ENCODE data around the gene DYNC1I1. TPM values are rescaled to one million over a fixed set of nuclear protein-coding genes. Genes with fewer than 3 reads are reported as not detected.
"Not testable (repeated sequence)": the region's sequence is repeated elsewhere in the genome, so short reads cannot be mapped to it uniquely, and the experiment has no call there.

The DYNC1I1 gene
- total RNA-seq, 1 donor from 2014 or later, result 1.6 TPM

DNA sequence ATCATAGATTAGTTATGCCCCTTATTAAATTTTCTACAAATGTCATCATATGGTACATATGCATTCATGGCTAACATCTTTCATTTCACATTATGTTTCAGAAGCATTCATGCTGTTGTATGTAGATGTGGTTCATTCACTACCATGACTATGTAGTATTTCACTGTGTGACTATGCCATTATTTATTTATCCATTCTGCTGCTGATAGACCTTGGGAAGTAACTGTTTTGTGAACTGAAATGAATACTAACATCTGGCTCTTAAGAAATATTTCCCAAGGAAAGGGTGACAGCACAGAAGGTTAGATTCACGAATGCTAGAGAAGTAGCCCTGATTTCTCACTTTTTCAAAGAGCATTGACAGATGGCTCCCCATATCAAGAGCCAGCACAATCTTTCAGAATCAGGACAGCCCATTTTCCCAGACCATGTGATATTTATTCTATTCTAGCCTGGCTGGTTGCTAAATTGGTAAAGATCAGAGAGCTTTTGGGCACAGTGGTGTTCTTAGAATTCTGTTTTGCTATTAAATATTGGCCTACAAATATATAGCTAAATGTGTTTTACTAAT, 157.4 kb downstream of the DYNC1I1 start:
- no peaks in the 10 kb centered on the region for H3K36me3 Mint-ChIP-seq (ENCODE audit: insufficient read depth)
- H3K9me3 Mint-ChIP-seq (ENCODE audit: low read depth), result no peaks in the 10 kb centered on the region
- H3K27me3 Mint-ChIP-seq, result peaks cover 7% of the 10 kb centered on the region
- DNase-seq (ENCODE audit: low spot score, unreplicated experiment), result no peak
- H3K27ac Mint-ChIP-seq, result no peak overlapping the region
- H3K4me3 Mint-ChIP-seq (ENCODE audit: low read depth), result no peak overlapping the region
- TF ChIP-seq, protein P1, sequence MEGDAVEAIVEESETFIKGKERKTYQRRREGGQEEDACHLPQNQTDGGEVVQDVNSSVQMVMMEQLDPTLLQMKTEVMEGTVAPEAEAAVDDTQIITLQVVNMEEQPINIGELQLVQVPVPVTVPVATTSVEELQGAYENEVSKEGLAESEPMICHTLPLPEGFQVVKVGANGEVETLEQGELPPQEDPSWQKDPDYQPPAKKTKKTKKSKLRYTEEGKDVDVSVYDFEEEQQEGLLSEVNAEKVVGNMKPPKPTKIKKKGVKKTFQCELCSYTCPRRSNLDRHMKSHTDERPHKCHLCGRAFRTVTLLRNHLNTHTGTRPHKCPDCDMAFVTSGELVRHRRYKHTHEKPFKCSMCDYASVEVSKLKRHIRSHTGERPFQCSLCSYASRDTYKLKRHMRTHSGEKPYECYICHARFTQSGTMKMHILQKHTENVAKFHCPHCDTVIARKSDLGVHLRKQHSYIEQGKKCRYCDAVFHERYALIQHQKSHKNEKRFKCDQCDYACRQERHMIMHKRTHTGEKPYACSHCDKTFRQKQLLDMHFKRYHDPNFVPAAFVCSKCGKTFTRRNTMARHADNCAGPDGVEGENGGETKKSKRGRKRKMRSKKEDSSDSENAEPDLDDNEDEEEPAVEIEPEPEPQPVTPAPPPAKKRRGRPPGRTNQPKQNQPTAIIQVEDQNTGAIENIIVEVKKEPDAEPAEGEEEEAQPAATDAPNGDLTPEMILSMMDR (IDR thresholded peaks at IDR 0.05; ENCODE audit: unreplicated experiment), result no peak
- H3K4me1 Mint-ChIP-seq (ENCODE audit: low read depth), result peaks cover 3% of the 10 kb centered on the region

DNA sequence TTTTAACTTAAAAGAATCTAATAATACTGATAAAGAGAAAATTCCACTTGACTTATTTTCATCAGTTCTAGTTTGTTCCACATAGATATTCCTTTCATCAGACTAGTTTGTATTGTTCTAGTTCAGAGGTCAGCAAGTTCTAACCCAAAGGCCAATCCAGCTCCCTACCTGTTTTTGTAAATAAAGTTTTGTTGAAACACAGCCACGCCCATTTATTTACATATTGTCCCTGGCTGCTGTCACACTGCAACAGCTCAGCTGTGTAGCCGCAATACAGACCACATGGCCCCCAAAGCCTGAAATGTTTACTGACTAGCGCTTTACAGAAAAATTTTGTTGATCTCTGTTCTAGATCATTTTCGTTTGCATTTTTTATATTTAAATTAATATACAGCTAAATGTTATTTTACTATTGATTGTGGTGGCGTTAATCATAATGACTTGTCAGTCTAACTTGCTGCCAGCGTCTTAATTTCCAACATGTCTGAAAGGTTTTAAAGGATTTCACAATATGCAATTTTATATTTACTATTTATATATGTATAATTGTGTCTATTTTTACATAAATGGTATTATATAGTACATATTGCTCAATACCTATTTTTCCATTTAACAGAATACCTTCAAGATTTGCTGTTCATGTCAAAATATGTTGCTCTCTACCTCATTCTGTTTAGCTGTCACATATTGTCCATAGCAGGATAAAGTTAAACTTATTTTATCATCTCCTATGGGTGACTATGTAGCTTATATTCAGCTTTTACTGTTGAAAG, 159.3 kb downstream of the DYNC1I1 start:
- Mint-ChIP-seq H3K4me3 (ENCODE audit: low read depth) (no peak overlapping the region), H3K27me3 (peaks cover 7% of the 10 kb centered on the region), H3K36me3 (ENCODE audit: insufficient read depth) (no peaks in the 10 kb centered on the region), H3K9me3 (ENCODE audit: low read depth) (no peaks in the 10 kb centered on the region), H3K4me1 (ENCODE audit: low read depth) (peaks cover 3% of the 10 kb centered on the region), H3K27ac (no peak overlapping the region)
- no peak for DNase-seq (ENCODE audit: low spot score, unreplicated experiment)
- TF ChIP-seq, protein P1 (IDR thresholded peaks at IDR 0.05; ENCODE audit: unreplicated experiment), result no peak

DNA sequence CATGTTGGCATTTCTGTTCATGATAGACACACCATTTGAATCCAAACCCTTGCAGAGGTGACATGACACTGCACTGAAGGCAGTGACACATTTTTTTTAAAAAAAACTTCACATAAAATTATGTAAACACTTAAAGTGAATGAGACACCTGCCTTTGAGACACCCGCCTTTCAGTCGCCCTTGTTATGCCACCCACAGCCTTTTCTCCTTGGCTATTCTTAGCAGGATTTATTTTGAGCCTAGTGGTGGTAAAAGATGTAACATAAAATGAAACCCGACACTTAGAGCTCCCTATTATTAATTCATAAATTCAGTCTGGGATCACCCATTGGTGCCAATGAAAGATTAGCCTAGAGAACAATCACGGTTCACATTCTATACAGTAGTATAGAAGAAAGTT, 161.3 kb downstream of the DYNC1I1 start:
- peaks cover 7% of the 10 kb centered on the region for H3K27me3 Mint-ChIP-seq
- no peaks in the 10 kb centered on the region for H3K9me3 Mint-ChIP-seq (ENCODE audit: low read depth)
- no peak overlapping the region for H3K27ac Mint-ChIP-seq
- H3K4me3 Mint-ChIP-seq (ENCODE audit: low read depth), result no peak overlapping the region
- TF ChIP-seq, protein P1 (IDR thresholded peaks at IDR 0.05; ENCODE audit: unreplicated experiment), result no peak
- H3K4me1 Mint-ChIP-seq (ENCODE audit: low read depth), result peaks cover 3% of the 10 kb centered on the region
- no peak for DNase-seq (ENCODE audit: low spot score, unreplicated experiment)
- H3K36me3 Mint-ChIP-seq (ENCODE audit: insufficient read depth), result no peaks in the 10 kb centered on the region

DNA sequence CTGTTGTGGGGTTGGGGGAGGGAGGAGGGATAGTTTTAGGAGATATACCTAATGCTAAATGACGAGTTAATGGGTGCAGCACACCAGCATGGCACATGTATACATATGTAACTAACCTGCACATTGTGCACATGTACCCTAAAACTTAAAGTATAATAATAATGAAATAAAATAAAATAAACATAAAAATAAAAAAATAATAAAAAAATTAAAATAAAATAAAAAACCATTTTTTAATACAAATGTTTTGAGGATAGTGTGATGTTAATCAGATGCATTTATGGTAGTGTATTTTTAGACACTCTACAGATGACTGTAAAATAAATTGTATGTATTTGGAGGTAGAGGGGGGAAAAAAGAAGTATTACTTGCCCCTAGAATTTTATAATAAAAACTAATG, 172.5 kb downstream of the DYNC1I1 start:
- H3K9me3 Mint-ChIP-seq (ENCODE audit: low read depth); H3K27me3 Mint-ChIP-seq; DNase-seq (ENCODE audit: low spot score, unreplicated experiment); H3K4me3 Mint-ChIP-seq (ENCODE audit: low read depth); H3K36me3 Mint-ChIP-seq (ENCODE audit: insufficient read depth); H3K4me1 Mint-ChIP-seq (ENCODE audit: low read depth); H3K27ac Mint-ChIP-seq: not testable (repeated sequence)

DNA sequence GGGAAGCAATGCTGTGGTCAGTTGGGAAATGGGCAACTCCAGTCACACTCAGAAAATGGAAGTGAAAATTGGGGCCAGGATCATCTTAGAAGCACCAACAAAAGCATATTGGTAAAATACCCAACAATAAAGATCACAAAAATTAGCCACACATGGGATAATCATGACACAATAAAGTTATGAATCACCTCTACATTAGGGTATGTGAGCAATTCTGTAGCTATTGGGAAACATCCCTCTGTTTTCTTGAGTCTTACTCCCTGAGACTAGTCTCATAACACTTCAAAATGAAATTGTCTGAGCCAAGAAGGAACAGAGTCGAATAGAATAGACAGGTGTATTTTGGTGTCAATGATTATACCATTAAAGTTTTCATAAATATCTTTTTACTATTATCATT, 178.3 kb downstream of the DYNC1I1 start:
- TF ChIP-seq, protein P1 (IDR thresholded peaks at IDR 0.05; ENCODE audit: unreplicated experiment), result no peak
- no peak overlapping the region for H3K4me3 Mint-ChIP-seq (ENCODE audit: low read depth)
- H3K4me1 Mint-ChIP-seq (ENCODE audit: low read depth), result peaks cover 16% of the 10 kb centered on the region
- no peaks in the 10 kb centered on the region for H3K36me3 Mint-ChIP-seq (ENCODE audit: insufficient read depth)
- no peak for DNase-seq (ENCODE audit: low spot score, unreplicated experiment)
- H3K27ac Mint-ChIP-seq, result no peak overlapping the region
- no peaks in the 10 kb centered on the region for H3K9me3 Mint-ChIP-seq (ENCODE audit: low read depth)
- H3K27me3 Mint-ChIP-seq, result peaks cover 3% of the 10 kb centered on the region

DNA sequence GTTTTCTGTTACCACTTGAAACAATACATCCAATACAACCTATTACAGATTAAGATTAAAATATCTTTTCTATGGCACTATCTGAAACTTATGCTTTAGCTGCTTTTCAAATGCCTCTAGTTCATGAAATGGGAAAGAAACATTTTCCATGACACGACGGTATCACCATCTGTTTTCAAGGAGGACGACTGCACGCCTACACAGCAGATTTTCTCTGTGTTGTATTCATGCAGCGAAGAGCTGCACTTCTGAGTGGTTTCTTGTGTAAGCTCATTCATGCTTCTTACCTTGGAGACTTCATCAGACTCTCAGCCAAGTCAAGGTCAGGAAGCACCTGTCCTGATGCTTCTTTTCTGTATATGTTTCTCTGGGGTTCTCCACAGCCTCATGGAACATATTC, 179.2 kb downstream of the DYNC1I1 start:
- Mint-ChIP-seq H3K27me3 (peaks cover 3% of the 10 kb centered on the region), H3K9me3 (ENCODE audit: low read depth) (no peaks in the 10 kb centered on the region), H3K4me3 (ENCODE audit: low read depth) (no peak overlapping the region), H3K36me3 (ENCODE audit: insufficient read depth) (no peaks in the 10 kb centered on the region), H3K4me1 (ENCODE audit: low read depth) (peaks cover 16% of the 10 kb centered on the region), H3K27ac (no peak overlapping the region)
- TF ChIP-seq, protein P1 (IDR thresholded peaks at IDR 0.05; ENCODE audit: unreplicated experiment), result no peak
- no peak for DNase-seq (ENCODE audit: low spot score, unreplicated experiment)
